CD8-positive, alpha-beta memory T cell (primary cell): ENCODE data around the gene MT1H. TPM values are rescaled to one million over a fixed set of nuclear protein-coding genes. Genes with fewer than 3 reads are reported as not detected.
A peak's percentile ranks its signal among the peaks of the same experiment; 100 is the strongest.

Experiments used
- CTCF ChIA-PET: fragments of 350-600 bp; sonication (Branson Sonifier 250); formaldehyde crosslinking; loops from one replicate; lab custom pipeline; 2021; ENCODE audit warnings: antibody characterized with exemption; lab: Charles Lee
- POLR2A ChIA-PET: fragments of 350-600 bp; sonication (Branson Sonifier 250); formaldehyde crosslinking; loops from one replicate; lab custom pipeline; 2021; ENCODE audit warnings: antibody characterized with exemption; lab: Charles Lee
- DNase-seq, 5 donors: peaks; one replicate each; pipeline versions ENCODE4 v3.0.0 to v3.0.0-alpha.2; 2020 to 2022; ENCODE audit warnings: mixed read lengths in 1 of 5
- H3K27ac ChIP-seq: one replicate; pipeline ENCODE4 v1.7.0; 2013; ENCODE audit warnings: low read depth, mild to moderate bottlenecking, low read length, moderate library complexity
- H3K27me3 ChIP-seq: 2 replicates; pipeline ENCODE4 v1.7.0; 2013; ENCODE audit warnings: low read length, mild to moderate bottlenecking; ENCODE audit not compliant: insufficient read depth, poor library complexity, severe bottlenecking
- H3K36me3 ChIP-seq: 2 replicates; pipeline ENCODE4 v1.7.0; 2013; ENCODE audit warnings: mild to moderate bottlenecking, low read length, moderate library complexity; ENCODE audit not compliant: insufficient read depth
- H3K4me1 ChIP-seq: 2 replicates; pipeline ENCODE4 v1.7.0; 2013; ENCODE audit warnings: mild to moderate bottlenecking, low read length, moderate library complexity; ENCODE audit not compliant: insufficient read depth
- H3K4me3 ChIP-seq: 2 replicates; pipeline ENCODE4 v1.7.0; 2013; ENCODE audit warnings: mild to moderate bottlenecking, low read length
- H3K9me3 ChIP-seq: 2 replicates; pipeline ENCODE4 v1.7.0; 2013; ENCODE audit warnings: mild to moderate bottlenecking, low read length
- H3K27ac Mint-ChIP-seq, 8 donors: one replicate each; pipeline ENCODE4 v1.8.0; 2020 to 2021; ENCODE audit warnings: mixed read lengths in 8 of 8, mild to moderate bottlenecking in 6 of 8, inconsistent platforms in 3 of 8, moderate library complexity in 3 of 8
- H3K27me3 Mint-ChIP-seq, 2 donors: one replicate each; pipeline ENCODE4 v1.8.0; 2020 to 2021; ENCODE audit warnings: mixed read lengths in 2 of 2, mild to moderate bottlenecking in 1 of 2, moderate library complexity in 1 of 2
- H3K36me3 Mint-ChIP-seq, 3 donors: one replicate each; pipeline ENCODE4 v1.8.0; 2020 to 2021; ENCODE audit warnings: mixed read lengths in 3 of 3, inconsistent platforms in 1 of 3, mild to moderate bottlenecking in 1 of 3
- H3K4me1 Mint-ChIP-seq, 3 donors: one replicate each; pipeline ENCODE4 v1.8.0; 2020 to 2021; ENCODE audit warnings: mixed read lengths in 3 of 3, inconsistent platforms in 1 of 3, mild to moderate bottlenecking in 1 of 3
- H3K4me3 Mint-ChIP-seq, 7 donors: one replicate each; pipeline ENCODE4 v1.8.0; 2020 to 2021; ENCODE audit warnings: mixed read lengths in 7 of 7, mild to moderate bottlenecking in 6 of 7, moderate library complexity in 4 of 7, inconsistent platforms in 2 of 7
- H3K9me3 Mint-ChIP-seq, 5 donors: one replicate each; pipeline ENCODE4 v1.8.0; 2020 to 2022; ENCODE audit warnings: mixed read lengths in 5 of 5, mild to moderate bottlenecking in 3 of 5, moderate library complexity in 2 of 5, inconsistent platforms in 1 of 5
- polyA plus RNA-seq: library from polyadenylated mRNA; unstranded; fragments of 300-500 nt; fragmentation: Illumina TruSeq; gene quantifications from one replicate; pipeline ENCODE4 v1.2.3, GENCODE V29; 2021
- total RNA-seq, 2 experiments: library from RNA; stranded (reverse); gene quantifications; one replicate each; pipeline ENCODE4 v1.2.3, GENCODE V29; 2021

MT1H gene
- total and polyA plus RNA-seq, 3 experiments from 2014 or later = 4.8 to 5.5 TPM; not detected in 1

DNA sequence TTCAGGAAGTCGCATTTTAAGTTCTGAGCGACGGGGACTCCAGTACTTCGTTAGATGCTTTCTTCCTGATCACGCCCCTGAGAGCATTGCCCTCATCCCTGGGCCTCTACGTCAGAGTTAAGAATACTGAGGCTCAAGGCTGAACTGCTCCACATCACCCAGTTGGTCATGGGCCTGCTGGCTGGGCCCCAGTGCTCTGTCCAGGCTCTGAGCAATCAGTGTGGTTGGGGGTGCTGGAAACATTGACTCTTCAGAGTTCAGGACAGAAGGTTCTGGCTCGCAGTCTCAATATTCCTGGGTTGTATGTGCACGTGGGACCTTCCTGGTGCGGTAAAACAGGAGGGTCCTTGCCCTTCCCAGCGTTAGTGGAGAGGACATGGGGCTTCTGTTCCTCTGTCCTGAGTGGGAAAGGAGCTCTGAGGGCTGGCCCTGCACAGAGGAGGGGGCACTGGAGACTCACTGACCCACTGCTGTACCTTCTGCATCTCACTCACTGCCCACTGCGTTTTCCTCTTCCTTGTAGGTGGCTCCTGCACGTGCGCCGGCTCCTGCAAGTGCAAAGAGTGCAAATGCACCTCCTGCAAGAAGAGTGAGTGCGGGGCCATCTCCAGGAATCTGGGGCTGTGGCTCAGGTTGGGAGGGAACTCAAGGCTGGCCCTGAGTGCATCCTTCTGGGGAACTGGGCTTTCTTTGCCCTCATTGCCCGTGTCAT is 43.5 kb upstream of the MT1H start:
- no peaks in the 10 kb centered on the region for H3K36me3 ChIP-seq
- no peaks in the 10 kb centered on the region for H3K9me3 ChIP-seq
- Mint-ChIP-seq H3K4me1 (peaks cover 14 to 16% (median 15%) of the 10 kb centered on the region in 3 donors), H3K27me3 (peaks cover 10 to 15% of the 10 kb centered on the region in 2 donors), H3K27ac (peak overlapping the region; percentile 61 to 92 (median 82)), H3K4me3 (peak overlapping the region; percentile 85 to 93 (median 91)), H3K9me3 (no peaks in the 10 kb centered on the region), H3K36me3 (peaks cover 0 to 2% (median 0%) of the 10 kb centered on the region in 3 donors)
- ChIA-PET CTCF (interaction anchor here (0.9 to 2.6 kb wide), 6 partner anchors 9 to 112 kb away, joined by 3 to 10 read pairs (median 4); no protein-coding TSS in a partner anchor), POLR2A (interaction anchor here (0.7 to 1.6 kb wide), 5 partner anchors 10 to 88 kb away, joined by 3 to 5 read pairs (median 3); partner anchors contain the start of genes MT1X and MT2A)
- peak overlapping the region; percentile 24 for H3K27ac ChIP-seq
- H3K4me1 ChIP-seq = peaks cover 13% of the 10 kb centered on the region
- no peak for DNase-seq
- peak overlapping the region; percentile 76 for H3K4me3 ChIP-seq
- peaks cover 7% of the 10 kb centered on the region for H3K27me3 ChIP-seq

DNA sequence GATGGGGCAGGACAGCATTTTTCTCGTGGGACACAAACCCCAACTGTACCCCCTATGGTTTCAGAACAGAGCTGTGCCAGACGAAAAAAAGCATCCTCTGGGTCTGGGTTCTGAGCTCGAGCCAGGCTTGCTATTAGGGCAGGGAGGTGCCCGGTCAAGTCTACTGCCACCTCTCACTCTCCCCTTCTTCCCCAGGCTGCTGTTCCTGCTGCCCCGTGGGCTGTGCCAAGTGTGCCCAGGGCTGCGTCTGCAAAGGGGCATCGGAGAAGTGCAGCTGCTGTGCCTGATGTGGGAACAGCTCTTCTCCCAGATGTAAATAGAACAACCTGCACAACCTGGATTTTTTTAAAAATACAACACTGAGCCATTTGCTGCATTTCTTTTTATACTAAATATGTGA is 42.9 kb upstream of the MT1H start:
- peaks cover 15% of the 10 kb centered on the region for H3K4me1 ChIP-seq
- Mint-ChIP-seq H3K36me3 (peaks cover 0 to 2% (median 0%) of the 10 kb centered on the region in 3 donors), H3K27me3 (peaks cover 14 to 21% of the 10 kb centered on the region in 2 donors), H3K9me3 (no peaks in the 10 kb centered on the region), H3K27ac (no peak overlapping the region), H3K4me1 (peaks cover 15 to 17% (median 16%) of the 10 kb centered on the region in 3 donors), H3K4me3 (peak overlapping the region in 4 of 7 donors; percentile 90 to 93 (median 92))
- H3K36me3 ChIP-seq = no peaks in the 10 kb centered on the region
- ChIA-PET POLR2A (interaction anchor here (1.6 kb wide), 1 partner anchor 56 kb away, joined by 4 read pairs; the partner anchor contains the start of gene MT1X), CTCF (interaction anchor here (1.0 to 2.6 kb wide), 3 partner anchors 17 to 26 kb away, joined by 3 to 10 read pairs (median 4); no protein-coding TSS in a partner anchor)
- H3K27me3 ChIP-seq = peaks cover 13% of the 10 kb centered on the region
- no peak overlapping the region for H3K4me3 ChIP-seq
- no peak overlapping the region for H3K27ac ChIP-seq
- DNase-seq = no peak
- H3K9me3 ChIP-seq = no peaks in the 10 kb centered on the region

DNA sequence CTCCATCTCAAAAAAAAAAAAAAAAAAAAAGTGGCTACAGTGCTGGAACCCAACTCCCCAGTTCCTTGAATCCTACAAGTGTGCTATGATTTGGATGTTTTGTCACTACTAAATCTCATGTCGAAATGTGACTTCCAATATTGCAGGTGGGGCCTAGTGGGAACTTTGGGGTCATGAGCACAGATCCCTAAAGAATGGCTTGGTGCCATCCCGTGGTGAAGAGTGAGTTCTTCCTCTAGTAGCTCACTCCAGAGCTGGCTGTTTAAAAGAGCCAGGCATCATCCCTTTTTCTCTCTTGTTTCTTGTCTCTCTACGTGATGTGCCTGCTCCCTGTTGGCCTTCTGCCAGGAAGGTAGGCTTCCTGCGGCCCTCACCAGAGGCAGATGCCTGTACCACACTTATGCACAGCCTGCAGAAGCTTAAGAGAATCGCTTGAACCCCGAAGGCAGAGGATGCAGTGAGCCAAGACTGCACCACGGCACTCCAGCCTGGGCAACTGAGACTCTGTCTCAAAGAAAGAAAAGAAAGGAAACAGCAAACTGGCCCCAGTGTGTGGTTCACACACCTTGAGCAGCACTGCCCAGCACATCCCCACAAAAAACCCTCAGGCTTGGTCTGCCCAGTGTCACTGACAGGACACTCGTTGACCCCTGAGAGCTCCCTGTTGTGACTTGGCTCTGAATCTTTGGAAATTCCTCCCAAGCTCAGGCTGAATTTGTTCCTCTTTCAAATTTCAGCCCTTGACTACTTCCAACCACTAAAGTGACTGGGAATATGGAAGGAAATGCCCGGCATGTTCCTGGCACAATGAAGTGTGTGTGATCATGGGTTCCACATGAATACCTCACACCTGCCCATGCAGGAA is 40.9 kb upstream of the MT1H start:
- Mint-ChIP-seq H3K27me3 (peaks cover 29 to 40% of the 10 kb centered on the region in 2 donors), H3K4me1 (peaks cover 22 to 26% (median 22%) of the 10 kb centered on the region in 3 donors), H3K9me3 (no peaks in the 10 kb centered on the region), H3K36me3 (peaks cover 0 to 2% (median 0%) of the 10 kb centered on the region in 3 donors), H3K4me3 (peak overlapping the region in 2 of 7 donors; percentile 32 to 49), H3K27ac (peak overlapping the region in 1 of 8 donors; percentile 32)
- POLR2A ChIA-PET = interaction anchor here (1.2 kb wide), 1 partner anchor 11 kb away, joined by 4 read pairs; no protein-coding TSS in a partner anchor
- no peak for DNase-seq
- Histone ChIP-seq H3K4me1 (peaks cover 21% of the 10 kb centered on the region), H3K27ac (no peak overlapping the region), H3K36me3 (no peaks in the 10 kb centered on the region), H3K4me3 (no peak overlapping the region), H3K27me3 (peaks cover 30% of the 10 kb centered on the region), H3K9me3 (no peaks in the 10 kb centered on the region)
- CTCF ChIA-PET = interaction anchor here (1.0 to 1.4 kb wide), 4 partner anchors 11 to 28 kb away, joined by 3 to 4 read pairs (median 3); no protein-coding TSS in a partner anchor

- Mint-ChIP-seq H3K27ac (no peak overlapping the region), H3K4me1 (peaks cover 18 to 30% (median 19%) of the 10 kb centered on the region in 3 donors), H3K4me3 (peak overlapping the region in 1 of 7 donors; percentile 37), H3K9me3 (no peaks in the 10 kb centered on the region), H3K27me3 (peaks cover 37 to 47% of the 10 kb centered on the region in 2 donors), H3K36me3 (peaks cover 0 to 2% (median 0%) of the 10 kb centered on the region in 3 donors)
- Histone ChIP-seq H3K36me3 (no peaks in the 10 kb centered on the region), H3K27ac (no peak overlapping the region), H3K4me1 (peaks cover 21% of the 10 kb centered on the region), H3K4me3 (no peak overlapping the region), H3K27me3 (peaks cover 39% of the 10 kb centered on the region), H3K9me3 (no peaks in the 10 kb centered on the region)
- ChIA-PET POLR2A (interaction anchor here (1.2 to 1.4 kb wide), 2 partner anchors 12 to 14 kb away, joined by 4 read pairs; no protein-coding TSS in a partner anchor), CTCF (interaction anchor here (1.0 kb wide), 1 partner anchor 11 kb away, joined by 3 read pairs; no protein-coding TSS in a partner anchor)
- no peak for DNase-seq
Observed at GRCh38 chr16:56629531-56629930, 40.1 kb upstream of the MT1H start.

GRCh38 chr16:56630134-56630533 is 39.5 kb upstream of the MT1H start:
- peak overlapping the region in 1 of 8 donors; percentile 91 for H3K27ac Mint-ChIP-seq
- H3K27me3 Mint-ChIP-seq = peaks cover 43 to 53% of the 10 kb centered on the region in 2 donors
- Histone ChIP-seq H3K27ac (no peak overlapping the region), H3K27me3 (peaks cover 45% of the 10 kb centered on the region), H3K4me3 (no peak overlapping the region), H3K9me3 (no peaks in the 10 kb centered on the region), H3K4me1 (peaks cover 23% of the 10 kb centered on the region), H3K36me3 (no peaks in the 10 kb centered on the region)
- H3K4me1 Mint-ChIP-seq = peaks cover 20 to 31% (median 22%) of the 10 kb centered on the region in 3 donors
- peaks cover 0 to 2% (median 0%) of the 10 kb centered on the region in 3 donors for H3K36me3 Mint-ChIP-seq
- ChIA-PET CTCF (interaction anchor here (0.9 to 1.2 kb wide), 2 partner anchors 13 to 33 kb away, joined by 3 to 4 read pairs; no protein-coding TSS in a partner anchor), POLR2A (interaction anchor here (1.4 kb wide), 1 partner anchor 13 kb away, joined by 4 read pairs; no protein-coding TSS in a partner anchor)
- peak overlapping the region in 1 of 7 donors; percentile 37 for H3K4me3 Mint-ChIP-seq
- no peak for DNase-seq
- H3K9me3 Mint-ChIP-seq = no peaks in the 10 kb centered on the region

DNA sequence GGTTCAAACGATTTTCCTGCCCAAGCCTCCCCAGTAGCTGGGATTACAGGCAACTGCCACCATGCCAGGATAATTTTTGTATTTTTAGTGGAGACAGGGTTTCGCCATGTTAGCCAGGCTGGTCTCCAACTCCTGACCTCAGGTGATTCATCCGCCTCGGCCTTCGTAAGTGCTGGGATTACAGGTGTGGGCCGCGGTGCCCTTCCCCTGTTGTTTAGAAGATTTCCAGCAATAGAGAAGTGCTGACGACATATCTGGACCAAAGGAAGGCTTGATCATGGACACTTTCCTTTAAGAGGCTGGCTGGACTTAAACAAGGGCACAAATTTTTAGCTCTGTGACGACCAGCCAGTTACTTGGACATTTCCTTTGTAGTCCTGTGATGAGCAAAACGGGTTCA is 38.4 kb upstream of the MT1H start:
- no peak overlapping the region for H3K4me3 Mint-ChIP-seq
- ChIA-PET CTCF (interaction anchor here (1.0 to 1.2 kb wide), 2 partner anchors 12 kb away, joined by 3 to 4 read pairs; no protein-coding TSS in a partner anchor), POLR2A (no interaction called here)
- Histone ChIP-seq H3K27ac (no peak overlapping the region), H3K9me3 (no peaks in the 10 kb centered on the region), H3K4me3 (no peak overlapping the region), H3K27me3 (peaks cover 47% of the 10 kb centered on the region), H3K4me1 (peaks cover 23% of the 10 kb centered on the region), H3K36me3 (no peaks in the 10 kb centered on the region)
- H3K27ac Mint-ChIP-seq = no peak overlapping the region
- peaks cover 19 to 31% (median 20%) of the 10 kb centered on the region in 3 donors for H3K4me1 Mint-ChIP-seq
- H3K27me3 Mint-ChIP-seq = peaks cover 50 to 60% of the 10 kb centered on the region in 2 donors
- H3K36me3 Mint-ChIP-seq = no peaks in the 10 kb centered on the region
- no peak for DNase-seq
- H3K9me3 Mint-ChIP-seq = no peaks in the 10 kb centered on the region

DNA sequence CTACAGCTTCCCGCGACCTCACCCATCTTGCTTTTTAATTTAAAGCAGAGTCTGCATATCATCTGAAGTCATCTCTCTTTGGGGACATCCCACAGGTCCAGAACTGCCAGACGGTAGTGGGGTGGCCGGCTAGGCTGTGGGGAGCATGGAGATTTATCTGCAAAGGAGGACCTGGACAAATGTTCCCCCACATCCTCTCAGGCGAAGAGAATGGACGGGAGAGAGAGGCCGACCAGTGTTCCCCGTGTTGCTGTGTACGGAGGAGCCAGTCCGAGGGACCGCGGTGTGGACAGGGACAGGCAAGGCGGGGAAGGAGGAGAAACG is 37.8 kb upstream of the MT1H start:
- Histone ChIP-seq H3K27me3 (peaks cover 52% of the 10 kb centered on the region), H3K4me1 (peaks cover 23% of the 10 kb centered on the region), H3K9me3 (no peaks in the 10 kb centered on the region), H3K36me3 (no peaks in the 10 kb centered on the region), H3K4me3 (no peak overlapping the region), H3K27ac (no peak overlapping the region)
- DNase-seq = no peak
- CTCF ChIA-PET = interaction anchor here (1.0 kb wide), 1 partner anchor 12 kb away, joined by 3 read pairs; no protein-coding TSS in a partner anchor
- H3K27me3 Mint-ChIP-seq = peaks cover 54 to 66% of the 10 kb centered on the region in 2 donors
- no peaks in the 10 kb centered on the region for H3K36me3 Mint-ChIP-seq
- POLR2A ChIA-PET = no interaction called here
- H3K4me1 Mint-ChIP-seq = peaks cover 19 to 34% (median 22%) of the 10 kb centered on the region in 3 donors
- H3K4me3 Mint-ChIP-seq = peak overlapping the region in 5 of 7 donors; percentile 55 to 88 (median 69)
- H3K27ac Mint-ChIP-seq = peak overlapping the region in 1 of 8 donors; percentile 10
- no peaks in the 10 kb centered on the region for H3K9me3 Mint-ChIP-seq
